ENCODE data around the gene RIMS4. TPM values are rescaled to one million over a fixed set of nuclear protein-coding genes. Genes with fewer than 3 reads are reported as not detected.

RIMS4 gene
- total RNA-seq, 1 experiment from 2014 or later: 16.3 TPM

DNA sequence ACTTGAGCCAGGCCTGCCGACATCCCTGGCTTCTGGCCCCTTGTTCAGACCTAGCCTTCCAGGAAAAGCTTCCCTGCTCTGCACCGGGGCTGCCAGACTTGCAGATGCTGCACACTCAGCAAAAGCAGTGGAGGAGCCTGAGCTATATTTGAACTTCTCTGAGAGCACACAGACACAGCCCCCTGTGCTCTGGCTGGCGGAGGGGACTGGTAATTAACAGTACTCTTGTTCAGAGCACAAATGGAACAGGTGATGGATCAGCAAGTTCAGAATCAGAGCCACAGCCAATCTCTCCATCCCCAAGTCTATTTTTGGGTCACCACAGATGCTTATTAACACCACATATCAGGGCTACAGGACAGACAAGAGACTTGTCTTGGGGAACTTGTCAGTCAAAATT is 27.6 kb upstream of the RIMS4 start:
- Histone ChIP-seq H3K79me2 (ENCODE audit: insufficient read depth, low read length) (no peaks in the 10 kb centered on the region), H2AFZ (ENCODE audit: low read length) (no peak overlapping the region), H3K4ac (ENCODE audit: low read depth, low read length) (no peak overlapping the region), H2BK15ac (ENCODE audit: low read depth, low read length) (no peak overlapping the region), H3K9me3 (ENCODE audit: control insufficient read depth, low read depth, low read length) (no peaks in the 10 kb centered on the region), H3T11ph (ENCODE audit: low read length) (no peak overlapping the region), H3K14ac (ENCODE audit: insufficient read depth, low read length) (no peak overlapping the region), H3K23ac (ENCODE audit: insufficient read length, low read depth, low read length) (no peak overlapping the region), H4K91ac (ENCODE audit: insufficient read length, low read depth, low read length) (no peak overlapping the region), H4K5ac (ENCODE audit: insufficient read length, low read depth, low read length) (no peak overlapping the region), H2AK5ac (ENCODE audit: insufficient read length, low read length) (no peak overlapping the region), H3K4me2 (ENCODE audit: insufficient read depth, insufficient read length, low read length) (no peak overlapping the region), H4K8ac (replicated peaks; ENCODE audit: insufficient read length, low read depth, low read length) (no peak overlapping the region), H3K56ac (ENCODE audit: insufficient read length, low read depth, low read length) (no peak overlapping the region), H2BK20ac (ENCODE audit: low read depth, low read length, poor library complexity, severe bottlenecking) (no peak overlapping the region), H3K27me3 (ENCODE audit: insufficient read depth, low read length) (no peaks in the 10 kb centered on the region), H2BK12ac (ENCODE audit: insufficient read length, low read depth, low read length) (no peak overlapping the region), H3K27ac (ENCODE audit: insufficient read length, low read depth, low read length) (no peak overlapping the region), H3K18ac (ENCODE audit: insufficient read length, low read depth, low read length) (no peak overlapping the region), H4K20me1 (ENCODE audit: control insufficient read depth, insufficient read depth, insufficient read length) (no peaks in the 10 kb centered on the region), H3K23me2 (ENCODE audit: insufficient read length, low read depth, low read length, poor library complexity, severe bottlenecking) (no peaks in the 10 kb centered on the region), H3K79me1 (ENCODE audit: insufficient read depth, low read depth, low read length, poor library complexity, severe bottlenecking) (no peaks in the 10 kb centered on the region), H2BK5ac (ENCODE audit: insufficient read length, low read length) (no peak overlapping the region), H3K9ac (ENCODE audit: extremely low read depth, insufficient read length, low read length) (no peak overlapping the region), H3K4me1 (ENCODE audit: insufficient read depth, low read length) (peaks cover 7% of the 10 kb centered on the region; the same call in 1 of the 2 replicates), H2BK120ac (ENCODE audit: low read depth, low read length, poor library complexity, severe bottlenecking) (no peak overlapping the region)
- TF ChIP-seq, protein P1, sequence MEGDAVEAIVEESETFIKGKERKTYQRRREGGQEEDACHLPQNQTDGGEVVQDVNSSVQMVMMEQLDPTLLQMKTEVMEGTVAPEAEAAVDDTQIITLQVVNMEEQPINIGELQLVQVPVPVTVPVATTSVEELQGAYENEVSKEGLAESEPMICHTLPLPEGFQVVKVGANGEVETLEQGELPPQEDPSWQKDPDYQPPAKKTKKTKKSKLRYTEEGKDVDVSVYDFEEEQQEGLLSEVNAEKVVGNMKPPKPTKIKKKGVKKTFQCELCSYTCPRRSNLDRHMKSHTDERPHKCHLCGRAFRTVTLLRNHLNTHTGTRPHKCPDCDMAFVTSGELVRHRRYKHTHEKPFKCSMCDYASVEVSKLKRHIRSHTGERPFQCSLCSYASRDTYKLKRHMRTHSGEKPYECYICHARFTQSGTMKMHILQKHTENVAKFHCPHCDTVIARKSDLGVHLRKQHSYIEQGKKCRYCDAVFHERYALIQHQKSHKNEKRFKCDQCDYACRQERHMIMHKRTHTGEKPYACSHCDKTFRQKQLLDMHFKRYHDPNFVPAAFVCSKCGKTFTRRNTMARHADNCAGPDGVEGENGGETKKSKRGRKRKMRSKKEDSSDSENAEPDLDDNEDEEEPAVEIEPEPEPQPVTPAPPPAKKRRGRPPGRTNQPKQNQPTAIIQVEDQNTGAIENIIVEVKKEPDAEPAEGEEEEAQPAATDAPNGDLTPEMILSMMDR (conservative IDR thresholded peaks at IDR 0.05): no peak
- H3K27ac Mint-ChIP-seq: no peak overlapping the region
- no peak for DNase-seq
- no CpG with 5 or more reads among the region's 3 CpGs for whole genome bisulfite sequencing (ENCODE audit: extremely low coverage, insufficient read length, low lambda C conversion rate)
- peaks cover under 1 to 8% of the 10 kb centered on the region in 2 experiments; a peak in 2 of 4 replicates for H3K4me1 Mint-ChIP-seq
- peaks cover 4 to 5% of the 10 kb centered on the region in 2 experiments for H3K9me3 Mint-ChIP-seq
- H3K4me3 Mint-ChIP-seq: no peak overlapping the region
- H3K27me3 Mint-ChIP-seq (ENCODE audit: low read depth): peaks cover 10% of the 10 kb centered on the region
- peaks cover 0 to 6% (median 4%) of the 10 kb centered on the region in 3 experiments; a peak in 6 of 7 replicates for H3K36me3 Mint-ChIP-seq (ENCODE audit: insufficient read depth in 1 of 3, low read depth in 3 of 3)

Measured in H9 (cell line).